Measurements from ENCODE around the gene SRRT.
"Not testable (repeated sequence)": the region's sequence is repeated elsewhere in the genome, so short reads cannot be mapped to it uniquely, and the experiment has no call there.

Gene SRRT

GRCh38 chr7:100935381-100935780 lies 60.5 kb downstream of the SRRT start:
- not testable (repeated sequence) for DNase-seq (ENCODE audit: low read depth in 2 of 2)

DNA sequence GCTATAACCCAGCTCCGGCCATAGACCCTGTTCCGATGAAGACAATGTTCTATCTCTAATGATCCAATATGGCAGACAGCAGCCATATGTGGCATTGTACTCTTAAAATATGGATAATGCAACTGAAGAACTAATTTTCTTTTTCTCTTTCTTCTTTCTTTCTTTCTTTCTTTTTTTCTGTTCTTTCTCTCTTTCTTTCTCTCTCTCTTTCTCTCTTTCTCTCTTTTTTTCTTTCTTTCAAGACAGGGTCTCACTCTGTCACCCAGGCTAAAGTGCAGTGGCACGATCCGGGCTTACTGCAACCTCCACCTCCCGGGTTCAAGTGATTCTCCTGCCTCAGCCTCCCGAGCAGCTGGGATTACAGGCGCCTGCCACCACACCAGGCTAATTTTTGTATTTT lies 61.3 kb downstream of the SRRT start:
- not testable (repeated sequence) for DNase-seq (ENCODE audit: low read depth in 2 of 2)

All from stimulated activated CD8-positive, alpha-beta memory T cell treated with anti-CD3 and anti-CD28 coated beads, Interleukin-2, amount 100 ng/mL, for 1 hour (primary cell).